Liver (tissue), 9 donors: ENCODE measurements around the gene CYB5R4. TPM values are rescaled to one million over a fixed set of nuclear protein-coding genes. Genes with fewer than 3 reads are reported as not detected.

Experiments
- DNase-seq: peaks from one replicate; pipeline ENCODE4 v3.0.0-alpha.2; 2017; ENCODE audit warnings: low spot score
- H3K27ac ChIP-seq, 2 donors: one replicate each; pipeline ENCODE4 v1.7.0; 2013; ENCODE audit warnings: inconsistent platforms in 2 of 2, low read length in 2 of 2, control low read depth in 1 of 2, low read depth in 1 of 2, mild to moderate bottlenecking in 1 of 2
- H3K27me3 ChIP-seq, 4 donors: one replicate each; pipeline versions ENCODE4 v1.6.1 to v1.7.0; 2013; ENCODE audit warnings: low read length in 3 of 4, inconsistent platforms in 1 of 4, mild to moderate bottlenecking in 1 of 4, moderate library complexity in 1 of 4; ENCODE audit not compliant: control insufficient read depth in 4 of 4, insufficient read depth in 4 of 4
- H3K36me3 ChIP-seq, 4 donors: one replicate each; pipeline versions ENCODE4 v1.6.1 to v1.7.0; 2013; ENCODE audit warnings: low read length in 3 of 4, mild to moderate bottlenecking in 3 of 4, low read depth in 1 of 4, moderate library complexity in 1 of 4; ENCODE audit not compliant: control insufficient read depth in 4 of 4, insufficient read depth in 3 of 4
- H3K4me1 ChIP-seq, 4 donors: one replicate each; pipeline versions ENCODE4 v1.6.1 to v1.7.0; 2013; ENCODE audit warnings: low read length in 3 of 4, mild to moderate bottlenecking in 3 of 4, moderate library complexity in 1 of 4; ENCODE audit not compliant: control insufficient read depth in 4 of 4, insufficient read depth in 4 of 4
- H3K4me3 ChIP-seq, 3 donors: one replicate each; pipeline versions ENCODE4 v1.6.1 to v1.7.0; 2013; ENCODE audit warnings: low read length in 3 of 3, control low read depth in 1 of 3, low read depth in 1 of 3, mild to moderate bottlenecking in 1 of 3
- H3K9ac ChIP-seq, 2 donors: one replicate each; pipeline ENCODE4 v1.7.0; 2013; ENCODE audit warnings: low read length in 2 of 2, mild to moderate bottlenecking in 2 of 2, moderate library complexity in 2 of 2, control low read depth in 1 of 2, low read depth in 1 of 2
- H3K9me3 ChIP-seq, 4 donors: one replicate each; pipeline versions ENCODE4 v1.6.1 to v1.7.0; 2013; ENCODE audit warnings: low read length in 3 of 4; ENCODE audit not compliant: control insufficient read depth in 4 of 4
- EGR1 ChIP-seq, 2 donors: IDR thresholded peaks; 2 replicates each; pipeline ENCODE4 v1.6.1; 2016 to 2018; ENCODE audit warnings: antibody characterized with exemption in 2 of 2, low read depth in 2 of 2
- FOXA1 ChIP-seq: IDR thresholded peaks from 2 replicates; pipeline ENCODE4 v1.6.1; 2016; ENCODE audit warnings: antibody characterized with exemption
- GABPA ChIP-seq, 2 donors: IDR thresholded peaks in 1 of 2; conservative IDR thresholded peaks in 1 of 2; 2 replicates each; pipeline ENCODE4 v1.6.1; 2016; ENCODE audit warnings: antibody characterized with exemption in 2 of 2, mild to moderate bottlenecking in 1 of 2, moderate library complexity in 1 of 2
- HNF4A ChIP-seq, 2 donors: conservative IDR thresholded peaks; 2 replicates each; pipeline ENCODE4 v1.6.1; 2016; ENCODE audit warnings: antibody characterized with exemption in 2 of 2, mild to moderate bottlenecking in 2 of 2
- HNF4G ChIP-seq: IDR thresholded peaks from 2 replicates; pipeline ENCODE4 v1.6.1; 2016; ENCODE audit warnings: antibody characterized with exemption
- JUND ChIP-seq, 2 donors: IDR thresholded peaks; 2 replicates each; pipeline ENCODE4 v1.6.1; 2016; ENCODE audit warnings: antibody characterized with exemption in 2 of 2
- NR2F2 ChIP-seq: IDR thresholded peaks from 2 replicates; pipeline ENCODE4 v1.6.1; 2016; ENCODE audit warnings: antibody characterized with exemption
- RAD21 ChIP-seq, 2 donors: IDR thresholded peaks; 2 replicates each; pipeline ENCODE4 v1.6.1; 2016; ENCODE audit warnings: antibody characterized with exemption in 2 of 2, mild to moderate bottlenecking in 2 of 2
- RXRA ChIP-seq, 2 donors: IDR thresholded peaks; 2 replicates each; pipeline ENCODE4 v1.6.1; 2017 to 2018; ENCODE audit warnings: antibody characterized with exemption in 2 of 2, mild to moderate bottlenecking in 1 of 2
- SP1 ChIP-seq: IDR thresholded peaks from 2 replicates; pipeline ENCODE4 v1.6.1; 2018; ENCODE audit warnings: antibody characterized with exemption, mild to moderate bottlenecking
- TAF1 ChIP-seq: conservative IDR thresholded peaks from 2 replicates; pipeline ENCODE4 v1.6.1; 2016; ENCODE audit warnings: antibody characterized with exemption, mild to moderate bottlenecking
- YY1 ChIP-seq: IDR thresholded peaks from 2 replicates; pipeline ENCODE4 v1.6.1; 2016; ENCODE audit warnings: antibody characterized with exemption, mild to moderate bottlenecking
- WGBS: extraction: QIAGEN DNeasy Blood & Tissue Kit; methylation state at CpG from one replicate; pipeline ENCODE4 v1.1.7; 2013; 5-methylcytosine and 5-hydroxymethylcytosine counted together
- polyA plus RNA-seq, 2 donors: library from polyadenylated mRNA; stranded (reverse) in 1 of 2; unstranded in 1 of 2; fragments of 200-250 nt in 1 of 2; fragments of >200 nt in 1 of 2; fragmentation: Nextera tagmentation in 1 of 2; extraction: Ambion mirVana in 1 of 2; gene quantifications; one replicate each; pipeline versions ENCODE4 v1.2.1 to v1.2.3, GENCODE V29; 2013 to 2015
- total RNA-seq, 2 donors: library from RNA; depleted of rRNA; stranded (reverse); fragments of >200 nt; gene quantifications; one replicate each; pipeline ENCODE4 v1.2.3, GENCODE V29; 2014
- TF ChIP-seq, protein P1 (sequence below): fragments of 150-350 bp; IDR thresholded peaks from 2 replicates; pipeline ENCODE4 v1.5.1; 2017; ENCODE audit warnings: improper control_type of control experiment, low read depth, low read length; ENCODE audit not compliant: missing input control
- TF ChIP-seq, protein P2 (sequence below): IDR thresholded peaks from 2 replicates; pipeline ENCODE4 v1.6.1; 2016; ENCODE audit warnings: antibody characterized with exemption, mild to moderate bottlenecking
- TF ChIP-seq, protein P3 (sequence below): IDR thresholded peaks from 2 replicates; pipeline ENCODE4 v1.6.1; 2016; ENCODE audit warnings: antibody characterized with exemption
- TF ChIP-seq, protein P4 (sequence below): IDR thresholded peaks from 2 replicates; pipeline ENCODE4 v1.6.1; 2016; ENCODE audit warnings: antibody characterized with exemption
- TF ChIP-seq, protein P5 (sequence below): IDR thresholded peaks from 2 replicates; pipeline ENCODE4 v1.6.1; 2016; ENCODE audit warnings: antibody characterized with exemption
- donor health status: healthy.
- donor health status: healthy.
- donor health status: healthy.
- donor health status: healthy.
- donor health status: healthy.

The CYB5R4 gene
- total RNA-seq = 1 to 10 TPM; 3.4 to 5.0 TPM
- polyA plus RNA-seq = 1 to 10 TPM; 5.9 to 7.8 TPM

GRCh38 chr6:83859410-83860358, at the start of gene CYB5R4:
Gene CYB5R4, plus strand, starts transcription at chr6:83859689. Its CDS starts 94 bp downstream, at chr6:83859783.
- Histone ChIP-seq H3K4me1 (peaks cover 4 to 26% (median 11%) of the 10 kb centered on the region in 4 donors), H3K27ac (peak within 1 kb of the TSS; percentile 49 to 83), H3K9ac (peak within 1 kb of the TSS; percentile 16 to 79), H3K4me3 (peak within 1 kb of the TSS; percentile 67 to 96 (median 72)), H3K36me3 (peaks cover 0 to under 1% (median 0%) of the 10 kb centered on the region in 4 donors), H3K9me3 (no peaks in the 10 kb centered on the region), H3K27me3 (no peaks in the 10 kb centered on the region)
- under 1% methylated on average over 53 of the region's 53 CpGs for WGBS
- TF ChIP-seq, protein P1, sequence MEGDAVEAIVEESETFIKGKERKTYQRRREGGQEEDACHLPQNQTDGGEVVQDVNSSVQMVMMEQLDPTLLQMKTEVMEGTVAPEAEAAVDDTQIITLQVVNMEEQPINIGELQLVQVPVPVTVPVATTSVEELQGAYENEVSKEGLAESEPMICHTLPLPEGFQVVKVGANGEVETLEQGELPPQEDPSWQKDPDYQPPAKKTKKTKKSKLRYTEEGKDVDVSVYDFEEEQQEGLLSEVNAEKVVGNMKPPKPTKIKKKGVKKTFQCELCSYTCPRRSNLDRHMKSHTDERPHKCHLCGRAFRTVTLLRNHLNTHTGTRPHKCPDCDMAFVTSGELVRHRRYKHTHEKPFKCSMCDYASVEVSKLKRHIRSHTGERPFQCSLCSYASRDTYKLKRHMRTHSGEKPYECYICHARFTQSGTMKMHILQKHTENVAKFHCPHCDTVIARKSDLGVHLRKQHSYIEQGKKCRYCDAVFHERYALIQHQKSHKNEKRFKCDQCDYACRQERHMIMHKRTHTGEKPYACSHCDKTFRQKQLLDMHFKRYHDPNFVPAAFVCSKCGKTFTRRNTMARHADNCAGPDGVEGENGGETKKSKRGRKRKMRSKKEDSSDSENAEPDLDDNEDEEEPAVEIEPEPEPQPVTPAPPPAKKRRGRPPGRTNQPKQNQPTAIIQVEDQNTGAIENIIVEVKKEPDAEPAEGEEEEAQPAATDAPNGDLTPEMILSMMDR = no peak
- TF ChIP-seq HNF4A (conservative IDR thresholded peaks at IDR 0.05) (peak; percentile 47 to 60), NR2F2 (peak; percentile 87), EGR1 (IDR thresholded peaks at IDR 0.05; ENCODE audit: low read depth in 2 of 2) (no peak), JUND (IDR thresholded peaks at IDR 0.05) (peak in 1 of 2 donors; percentile 38), SP1 (peak; percentile 52), RXRA (IDR thresholded peaks at IDR 0.05) (peak; percentile 79 to 86), TAF1 (no peak), GABPA (IDR thresholded peaks at IDR 0.05 in 1 of 2, conservative IDR thresholded peaks at IDR 0.05 in 1 of 2) (peak in 1 of 2 donors; percentile 84)
- TF ChIP-seq, protein P2, sequence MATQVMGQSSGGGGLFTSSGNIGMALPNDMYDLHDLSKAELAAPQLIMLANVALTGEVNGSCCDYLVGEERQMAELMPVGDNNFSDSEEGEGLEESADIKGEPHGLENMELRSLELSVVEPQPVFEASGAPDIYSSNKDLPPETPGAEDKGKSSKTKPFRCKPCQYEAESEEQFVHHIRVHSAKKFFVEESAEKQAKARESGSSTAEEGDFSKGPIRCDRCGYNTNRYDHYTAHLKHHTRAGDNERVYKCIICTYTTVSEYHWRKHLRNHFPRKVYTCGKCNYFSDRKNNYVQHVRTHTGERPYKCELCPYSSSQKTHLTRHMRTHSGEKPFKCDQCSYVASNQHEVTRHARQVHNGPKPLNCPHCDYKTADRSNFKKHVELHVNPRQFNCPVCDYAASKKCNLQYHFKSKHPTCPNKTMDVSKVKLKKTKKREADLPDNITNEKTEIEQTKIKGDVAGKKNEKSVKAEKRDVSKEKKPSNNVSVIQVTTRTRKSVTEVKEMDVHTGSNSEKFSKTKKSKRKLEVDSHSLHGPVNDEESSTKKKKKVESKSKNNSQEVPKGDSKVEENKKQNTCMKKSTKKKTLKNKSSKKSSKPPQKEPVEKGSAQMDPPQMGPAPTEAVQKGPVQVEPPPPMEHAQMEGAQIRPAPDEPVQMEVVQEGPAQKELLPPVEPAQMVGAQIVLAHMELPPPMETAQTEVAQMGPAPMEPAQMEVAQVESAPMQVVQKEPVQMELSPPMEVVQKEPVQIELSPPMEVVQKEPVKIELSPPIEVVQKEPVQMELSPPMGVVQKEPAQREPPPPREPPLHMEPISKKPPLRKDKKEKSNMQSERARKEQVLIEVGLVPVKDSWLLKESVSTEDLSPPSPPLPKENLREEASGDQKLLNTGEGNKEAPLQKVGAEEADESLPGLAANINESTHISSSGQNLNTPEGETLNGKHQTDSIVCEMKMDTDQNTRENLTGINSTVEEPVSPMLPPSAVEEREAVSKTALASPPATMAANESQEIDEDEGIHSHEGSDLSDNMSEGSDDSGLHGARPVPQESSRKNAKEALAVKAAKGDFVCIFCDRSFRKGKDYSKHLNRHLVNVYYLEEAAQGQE = peak; percentile 100
- TF ChIP-seq, protein P3, sequence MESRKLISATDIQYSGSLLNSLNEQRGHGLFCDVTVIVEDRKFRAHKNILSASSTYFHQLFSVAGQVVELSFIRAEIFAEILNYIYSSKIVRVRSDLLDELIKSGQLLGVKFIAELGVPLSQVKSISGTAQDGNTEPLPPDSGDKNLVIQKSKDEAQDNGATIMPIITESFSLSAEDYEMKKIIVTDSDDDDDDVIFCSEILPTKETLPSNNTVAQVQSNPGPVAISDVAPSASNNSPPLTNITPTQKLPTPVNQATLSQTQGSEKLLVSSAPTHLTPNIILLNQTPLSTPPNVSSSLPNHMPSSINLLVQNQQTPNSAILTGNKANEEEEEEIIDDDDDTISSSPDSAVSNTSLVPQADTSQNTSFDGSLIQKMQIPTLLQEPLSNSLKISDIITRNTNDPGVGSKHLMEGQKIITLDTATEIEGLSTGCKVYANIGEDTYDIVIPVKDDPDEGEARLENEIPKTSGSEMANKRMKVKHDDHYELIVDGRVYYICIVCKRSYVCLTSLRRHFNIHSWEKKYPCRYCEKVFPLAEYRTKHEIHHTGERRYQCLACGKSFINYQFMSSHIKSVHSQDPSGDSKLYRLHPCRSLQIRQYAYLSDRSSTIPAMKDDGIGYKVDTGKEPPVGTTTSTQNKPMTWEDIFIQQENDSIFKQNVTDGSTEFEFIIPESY = no peak
- TF ChIP-seq, protein P4, sequence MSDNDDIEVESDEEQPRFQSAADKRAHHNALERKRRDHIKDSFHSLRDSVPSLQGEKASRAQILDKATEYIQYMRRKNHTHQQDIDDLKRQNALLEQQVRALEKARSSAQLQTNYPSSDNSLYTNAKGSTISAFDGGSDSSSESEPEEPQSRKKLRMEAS = peak; percentile 81
- peak; percentile 92 for DNase-seq

GRCh38 chr6:83812595-83812994, 46.9 kb upstream of the CYB5R4 start:
- Histone ChIP-seq H3K9ac (no peak overlapping the region), H3K27me3 (peaks cover 0 to 2% (median 0%) of the 10 kb centered on the region in 4 donors), H3K4me3 (no peak overlapping the region), H3K36me3 (no peaks in the 10 kb centered on the region), H3K9me3 (no peaks in the 10 kb centered on the region), H3K4me1 (no peaks in the 10 kb centered on the region), H3K27ac (no peak overlapping the region)
- DNase-seq = no peak
- no peak for TF ChIP-seq JUND (IDR thresholded peaks at IDR 0.05)
- TF ChIP-seq HNF4G = no peak
- TF ChIP-seq GABPA (IDR thresholded peaks at IDR 0.05 in 1 of 2, conservative IDR thresholded peaks at IDR 0.05 in 1 of 2) = no peak
- TF ChIP-seq, protein P5, sequence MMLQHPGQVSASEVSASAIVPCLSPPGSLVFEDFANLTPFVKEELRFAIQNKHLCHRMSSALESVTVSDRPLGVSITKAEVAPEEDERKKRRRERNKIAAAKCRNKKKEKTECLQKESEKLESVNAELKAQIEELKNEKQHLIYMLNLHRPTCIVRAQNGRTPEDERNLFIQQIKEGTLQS = no peak
- TF ChIP-seq, protein P4 = no peak
- no peak for TF ChIP-seq NR2F2
- TF ChIP-seq TAF1 = no peak
- no peak for TF ChIP-seq RXRA (IDR thresholded peaks at IDR 0.05)
- no peak for TF ChIP-seq FOXA1
- TF ChIP-seq EGR1 (IDR thresholded peaks at IDR 0.05; ENCODE audit: low read depth in 2 of 2) = no peak
- TF ChIP-seq YY1 = no peak
- TF ChIP-seq RAD21 (IDR thresholded peaks at IDR 0.05) = no peak
- no peak for TF ChIP-seq HNF4A (conservative IDR thresholded peaks at IDR 0.05)
